ENCODE results near the gene MB. TPM values are rescaled to one million over a fixed set of nuclear protein-coding genes. Genes with fewer than 3 reads are reported as not detected.

The MB gene
- polyA plus RNA-seq, 1 donor (not counting 4 experiments of a cell fraction or from before 2014, with no cell fraction given), result not detected

DNA sequence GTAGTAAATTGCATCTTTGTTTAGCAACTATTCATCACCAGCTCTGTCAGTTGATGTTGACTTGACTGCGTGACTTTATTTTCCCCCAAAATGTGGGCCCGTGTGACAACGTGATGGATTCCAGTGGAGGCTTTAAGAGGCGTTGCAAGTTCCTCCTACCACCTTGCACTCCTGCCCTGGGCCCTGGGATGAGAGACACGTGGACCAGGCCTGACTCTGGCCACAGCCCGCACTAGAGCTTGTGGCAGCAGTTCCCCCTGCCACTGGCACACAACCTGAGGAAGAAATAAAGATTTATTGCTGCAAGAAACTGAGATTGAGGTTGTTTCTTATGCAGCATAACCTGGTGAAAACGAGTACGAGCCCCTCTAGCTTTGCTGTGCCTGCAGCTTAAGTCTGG, 44.6 kb downstream of the MB start:
- no peak for DNase-seq (ENCODE audit: low read depth, low spot score)
- Histone ChIP-seq H3K4me2 (ENCODE audit: control insufficient read depth, extremely low read depth, insufficient read depth, low read depth, low read length) (no peak overlapping the region), H3K4me3 (ENCODE audit: control insufficient read depth in 2 of 3, extremely low read depth in 1 of 3, insufficient read depth in 2 of 3, low read depth in 1 of 3, low read length in 3 of 3) (no peak overlapping the region), H3K4me1 (ENCODE audit: control insufficient read depth, extremely low read depth, insufficient read depth, low read length) (peaks cover 11% of the 10 kb centered on the region), H3K27me3 (ENCODE audit: control insufficient read depth, extremely low read depth, insufficient read depth, low read length) (peaks cover 13% of the 10 kb centered on the region), H3K9ac (ENCODE audit: control insufficient read depth, extremely low read depth, insufficient read depth, low read length) (no peak overlapping the region), H3K9me1 (ENCODE audit: control insufficient read depth, extremely low read depth, insufficient read depth, low read length) (no peaks in the 10 kb centered on the region), H3K27ac (ENCODE audit: control insufficient read depth, insufficient read depth, low read length) (no peak overlapping the region), H3K79me2 (ENCODE audit: control insufficient read depth, insufficient read depth, low read length) (no peaks in the 10 kb centered on the region), H3K9me3 (ENCODE audit: control insufficient read depth, low read depth, low read length) (no peaks in the 10 kb centered on the region), H4K20me1 (ENCODE audit: control insufficient read depth, extremely low read depth, insufficient read depth, low read length) (no peaks in the 10 kb centered on the region), H2AFZ (ENCODE audit: control insufficient read depth, low read length) (no peak overlapping the region), H3K36me3 (ENCODE audit: control insufficient read depth in 2 of 2, extremely low read depth in 1 of 2, insufficient read depth in 2 of 2, low read length in 2 of 2) (no peaks in the 10 kb centered on the region)
- TF ChIP-seq EZH2 (IDR thresholded peaks at IDR 0.05; ENCODE audit: low read length), result no peak
- TF ChIP-seq, protein P1, sequence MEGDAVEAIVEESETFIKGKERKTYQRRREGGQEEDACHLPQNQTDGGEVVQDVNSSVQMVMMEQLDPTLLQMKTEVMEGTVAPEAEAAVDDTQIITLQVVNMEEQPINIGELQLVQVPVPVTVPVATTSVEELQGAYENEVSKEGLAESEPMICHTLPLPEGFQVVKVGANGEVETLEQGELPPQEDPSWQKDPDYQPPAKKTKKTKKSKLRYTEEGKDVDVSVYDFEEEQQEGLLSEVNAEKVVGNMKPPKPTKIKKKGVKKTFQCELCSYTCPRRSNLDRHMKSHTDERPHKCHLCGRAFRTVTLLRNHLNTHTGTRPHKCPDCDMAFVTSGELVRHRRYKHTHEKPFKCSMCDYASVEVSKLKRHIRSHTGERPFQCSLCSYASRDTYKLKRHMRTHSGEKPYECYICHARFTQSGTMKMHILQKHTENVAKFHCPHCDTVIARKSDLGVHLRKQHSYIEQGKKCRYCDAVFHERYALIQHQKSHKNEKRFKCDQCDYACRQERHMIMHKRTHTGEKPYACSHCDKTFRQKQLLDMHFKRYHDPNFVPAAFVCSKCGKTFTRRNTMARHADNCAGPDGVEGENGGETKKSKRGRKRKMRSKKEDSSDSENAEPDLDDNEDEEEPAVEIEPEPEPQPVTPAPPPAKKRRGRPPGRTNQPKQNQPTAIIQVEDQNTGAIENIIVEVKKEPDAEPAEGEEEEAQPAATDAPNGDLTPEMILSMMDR (optimal IDR thresholded peaks at IDR 0.05 in 1 of 3, IDR thresholded peaks at IDR 0.05 in 1 of 3, conservative IDR thresholded peaks at IDR 0.05 in 1 of 3; ENCODE audit: extremely low read depth in 1 of 3, insufficient read depth in 2 of 3, low read length in 3 of 3), result no peak
- no peak for FAIRE-seq
- dilution Hi-C loops (cut with MboI; ENCODE audit: extremely low pct_ligation_motif_present, low sequenced_read_pairs), result no loop called here

DNA sequence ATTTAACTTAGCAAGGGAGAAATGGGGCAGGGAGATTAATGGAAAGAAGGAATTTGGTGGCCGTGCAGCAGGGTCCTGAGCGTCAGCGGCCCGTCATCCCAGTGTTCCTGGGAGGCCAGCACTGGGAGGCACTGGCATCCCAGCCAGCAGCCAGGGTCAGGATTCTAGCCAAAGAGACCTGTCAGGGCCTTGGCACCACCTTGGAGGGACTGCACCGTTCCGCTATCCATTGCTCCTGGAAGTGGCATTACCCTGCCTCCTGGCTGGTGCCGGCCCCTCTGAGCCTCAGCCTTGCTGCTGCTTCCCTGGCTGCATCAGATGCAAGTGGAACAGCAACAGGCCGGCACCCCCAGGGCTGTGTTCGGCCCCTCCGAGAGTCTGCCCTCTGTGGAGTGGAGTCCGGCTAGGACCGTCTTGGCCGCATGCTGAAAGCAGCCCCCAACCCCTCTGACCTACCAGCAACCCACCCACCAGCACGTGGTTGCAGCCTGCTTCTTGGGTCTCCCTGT, 46.4 kb downstream of the MB start:
- Histone ChIP-seq H3K4me1 (ENCODE audit: control insufficient read depth, extremely low read depth, insufficient read depth, low read length) (peaks cover 11% of the 10 kb centered on the region), H3K79me2 (ENCODE audit: control insufficient read depth, insufficient read depth, low read length) (no peaks in the 10 kb centered on the region), H3K4me2 (ENCODE audit: control insufficient read depth, extremely low read depth, insufficient read depth, low read depth, low read length) (no peak overlapping the region), H3K4me3 (ENCODE audit: control insufficient read depth in 2 of 3, extremely low read depth in 1 of 3, insufficient read depth in 2 of 3, low read depth in 1 of 3, low read length in 3 of 3) (no peak overlapping the region), H4K20me1 (ENCODE audit: control insufficient read depth, extremely low read depth, insufficient read depth, low read length) (no peaks in the 10 kb centered on the region), H3K27ac (ENCODE audit: control insufficient read depth, insufficient read depth, low read length) (no peak overlapping the region), H2AFZ (ENCODE audit: control insufficient read depth, low read length) (no peak overlapping the region), H3K36me3 (ENCODE audit: control insufficient read depth in 2 of 2, extremely low read depth in 1 of 2, insufficient read depth in 2 of 2, low read length in 2 of 2) (no peaks in the 10 kb centered on the region), H3K9me1 (ENCODE audit: control insufficient read depth, extremely low read depth, insufficient read depth, low read length) (no peaks in the 10 kb centered on the region), H3K9ac (ENCODE audit: control insufficient read depth, extremely low read depth, insufficient read depth, low read length) (no peak overlapping the region), H3K9me3 (ENCODE audit: control insufficient read depth, low read depth, low read length) (no peaks in the 10 kb centered on the region), H3K27me3 (ENCODE audit: control insufficient read depth, extremely low read depth, insufficient read depth, low read length) (peaks cover 20% of the 10 kb centered on the region)
- no peak for FAIRE-seq
- no peak for DNase-seq (ENCODE audit: low read depth, low spot score)
- dilution Hi-C loops (cut with MboI; ENCODE audit: extremely low pct_ligation_motif_present, low sequenced_read_pairs), result no loop called here
- no peak for TF ChIP-seq EZH2 (IDR thresholded peaks at IDR 0.05; ENCODE audit: low read length)
- TF ChIP-seq, protein P1 (optimal IDR thresholded peaks at IDR 0.05 in 1 of 3, IDR thresholded peaks at IDR 0.05 in 1 of 3, conservative IDR thresholded peaks at IDR 0.05 in 1 of 3; ENCODE audit: extremely low read depth in 1 of 3, insufficient read depth in 2 of 3, low read length in 3 of 3), result no peak

All from keratinocyte (primary cell).